ENCODE results near the gene KIF14.

The KIF14 gene
- 1.9 to 5.5 reads per million in 2 donors for total RNA-seq

- DNase-seq: peak; percentile 86 to 96 (median 90)
Observed at GRCh38 chr1:200620273-200621131, at the start of gene KIF14. KIF14 (minus strand) TSS chr1:200620751; CDS start chr1:200618723, 2,028 bp downstream.

GRCh38 chr1:200669314-200670241 lies 49.0 kb upstream of the KIF14 start, which contains the start of gene DDX59:
DDX59 (minus strand) TSS chr1:200669907; CDS start chr1:200666740, 3,167 bp downstream.
- DNase-seq: peak; percentile 82 to 94 (median 89)

- DNase-seq: peak in 1 of 5 experiments; percentile 6
Observed at GRCh38 chr1:200668514-200669313, 48.2 kb upstream of the KIF14 start.

- DNase-seq: no peak
Observed at GRCh38 chr1:200666309-200666708, 45.8 kb upstream of the KIF14 start.

GRCh38 chr1:200665861-200666260 lies 45.3 kb upstream of the KIF14 start:
- DNase-seq: no peak

GRCh38 chr1:200660719-200661118 lies 40.2 kb upstream of the KIF14 start:
- no peak for DNase-seq

- DNase-seq: no peak
Observed at GRCh38 chr1:200659269-200659668, 38.7 kb upstream of the KIF14 start.

GRCh38 chr1:200658037-200658818 lies 37.7 kb upstream of the KIF14 start:
- no peak for DNase-seq

- DNase-seq: no peak
Observed at GRCh38 chr1:200654660-200655059, 34.1 kb upstream of the KIF14 start.

- DNase-seq: peak in 1 of 5 experiments; percentile 59
Observed at GRCh38 chr1:200653022-200653462, 32.5 kb upstream of the KIF14 start.

GRCh38 chr1:200652378-200652777 lies 31.8 kb upstream of the KIF14 start:
- DNase-seq: no peak

- DNase-seq: no peak
Observed at GRCh38 chr1:200646515-200646914, 26.0 kb upstream of the KIF14 start.

GRCh38 chr1:200644021-200644420 lies 23.5 kb upstream of the KIF14 start:
- no peak for DNase-seq

- no peak for DNase-seq
Observed at GRCh38 chr1:200642481-200642880, 21.9 kb upstream of the KIF14 start.

- no peak for DNase-seq
Observed at GRCh38 chr1:200640963-200641401, 20.4 kb upstream of the KIF14 start.

GRCh38 chr1:200640373-200640962 lies 19.9 kb upstream of the KIF14 start:
- DNase-seq: no peak

GRCh38 chr1:200638073-200638472 lies 17.5 kb upstream of the KIF14 start:
- DNase-seq: no peak

- no peak for DNase-seq
Observed at GRCh38 chr1:200636681-200637080, 16.1 kb upstream of the KIF14 start.

- DNase-seq: no peak
Observed at GRCh38 chr1:200634261-200635122, 13.9 kb upstream of the KIF14 start.

- no peak for DNase-seq
Observed at GRCh38 chr1:200631375-200631774, 10.8 kb upstream of the KIF14 start.
